HG02970 (cell line): ENCODE measurements around the gene PRSS21.

Experiments
- ATAC-seq: cut with Tn5 transposase; IDR thresholded peaks from one replicate; pipeline ENCODE4 v1.9.1; 2021; ENCODE audit warnings: mild to moderate bottlenecking, moderate library complexity, moderate number of reproducible peaks; ENCODE audit not compliant: unreplicated experiment, low FRiP score

The PRSS21 gene

DNA sequence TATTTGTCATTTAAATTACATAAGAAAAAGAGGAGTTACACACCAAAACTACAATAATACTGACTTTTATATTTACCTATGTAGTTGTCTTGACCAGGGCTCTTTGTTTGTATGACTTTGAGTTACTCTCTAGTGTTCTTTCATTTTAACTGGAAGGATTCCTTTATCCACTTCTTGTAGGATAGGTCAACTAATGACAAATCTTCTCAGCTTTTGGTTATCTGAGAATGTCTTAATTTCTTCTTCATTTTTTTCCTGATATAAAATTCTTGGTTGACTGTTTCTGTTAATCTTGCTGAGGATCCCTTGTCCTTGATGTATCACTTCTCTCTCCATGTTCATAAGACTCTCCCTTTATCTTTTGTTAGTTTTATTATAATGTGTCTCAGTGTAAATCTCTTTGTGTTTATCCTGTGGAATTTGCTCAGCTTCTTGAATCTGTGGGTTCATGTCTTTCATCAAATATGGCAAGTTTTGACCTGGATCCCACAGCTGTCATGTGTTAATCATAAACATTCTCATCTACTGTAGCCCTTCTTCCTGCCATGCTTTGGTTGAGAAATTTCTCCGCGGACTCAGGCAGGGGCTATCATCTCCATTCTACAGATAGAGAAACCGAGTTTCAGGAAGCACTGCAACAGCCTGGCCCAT is 13.4 kb upstream of the PRSS21 start:
- ATAC-seq = no peak

DNA sequence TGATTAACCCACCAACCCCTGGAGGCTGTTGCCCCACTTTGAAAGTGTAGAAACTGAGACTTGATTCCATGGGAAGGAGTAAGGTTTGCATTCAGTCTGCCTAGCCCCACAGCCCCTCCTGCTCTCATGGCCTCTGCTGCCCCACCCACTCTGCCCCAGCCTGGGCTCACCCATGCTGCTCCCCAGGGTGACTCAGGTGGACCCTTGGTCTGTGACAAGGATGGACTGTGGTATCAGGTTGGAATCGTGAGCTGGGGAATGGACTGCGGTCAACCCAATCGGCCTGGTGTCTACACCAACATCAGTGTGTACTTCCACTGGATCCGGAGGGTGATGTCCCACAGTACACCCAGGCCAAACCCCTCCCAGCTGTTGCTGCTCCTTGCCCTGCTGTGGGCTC is 12.3 kb upstream of the PRSS21 start:
- ATAC-seq = no peak

DNA sequence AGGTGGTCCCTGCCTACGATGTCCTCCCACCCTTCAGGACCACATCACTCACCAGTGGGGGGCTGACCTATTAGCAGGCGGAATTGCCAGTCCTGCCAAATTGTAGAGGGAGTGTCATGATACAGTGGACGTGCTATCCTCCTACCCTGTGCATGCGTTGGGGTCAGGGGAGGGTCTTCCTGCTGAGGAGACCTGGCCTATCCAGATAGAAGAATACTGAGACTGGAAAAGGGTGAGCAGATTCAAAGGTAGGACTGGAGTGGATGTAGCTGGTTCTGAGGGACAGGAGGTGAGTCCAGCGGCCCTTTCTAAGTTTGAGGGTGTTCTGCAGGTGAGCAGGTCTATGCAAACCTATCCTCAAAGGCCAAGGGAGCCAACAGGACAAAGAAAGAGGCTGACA is 10.8 kb upstream of the PRSS21 start:
- ATAC-seq = no peak

DNA sequence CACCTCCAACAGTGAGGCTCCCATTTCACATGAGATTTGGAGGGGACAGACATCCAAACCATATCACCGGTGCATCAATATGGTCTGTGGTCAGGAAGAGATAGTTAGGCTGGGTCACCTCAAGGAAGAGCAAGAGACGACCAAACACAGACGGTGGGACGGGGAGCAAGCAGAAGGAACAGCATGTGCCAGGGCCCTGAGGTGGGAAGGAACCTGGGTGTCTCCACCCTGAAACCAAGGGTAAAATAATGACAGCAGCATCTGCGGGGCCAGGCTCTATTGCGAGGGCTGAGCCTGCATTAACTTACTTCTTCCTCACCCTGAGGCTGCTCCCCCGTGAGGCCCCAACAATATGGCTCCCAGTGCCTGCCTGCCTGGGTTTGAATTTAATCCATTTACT is 8.9 kb upstream of the PRSS21 start:
- no peak for ATAC-seq

DNA sequence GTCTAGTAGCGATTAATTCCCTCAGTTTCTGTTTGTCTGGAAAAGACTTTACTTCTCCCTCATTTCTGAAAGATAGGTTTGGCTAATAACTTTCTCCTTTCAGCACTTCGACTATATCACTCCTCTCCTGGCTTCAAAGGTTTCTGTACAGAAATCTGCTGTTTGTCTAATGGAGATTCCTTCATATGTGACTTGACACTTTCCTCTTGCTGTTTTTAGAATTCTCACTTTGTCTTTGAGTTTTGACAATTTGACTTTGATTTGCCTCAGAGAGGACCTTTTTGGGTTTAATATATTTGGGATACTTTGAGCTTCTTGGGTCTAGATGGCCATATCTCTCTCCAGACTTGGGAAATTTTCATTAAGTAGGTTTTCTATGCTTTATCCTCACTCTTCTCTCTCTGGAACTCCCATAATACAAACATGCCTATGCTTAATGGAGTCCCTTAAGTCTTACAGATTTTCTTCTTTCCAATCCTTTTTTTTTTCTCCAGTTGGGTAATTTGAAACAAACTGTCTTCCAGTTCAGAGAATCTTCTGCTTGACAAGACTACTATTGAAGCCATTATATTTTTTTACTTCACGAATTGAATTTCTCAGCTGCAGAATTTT is 7.8 kb upstream of the PRSS21 start:
- ATAC-seq = no peak

DNA sequence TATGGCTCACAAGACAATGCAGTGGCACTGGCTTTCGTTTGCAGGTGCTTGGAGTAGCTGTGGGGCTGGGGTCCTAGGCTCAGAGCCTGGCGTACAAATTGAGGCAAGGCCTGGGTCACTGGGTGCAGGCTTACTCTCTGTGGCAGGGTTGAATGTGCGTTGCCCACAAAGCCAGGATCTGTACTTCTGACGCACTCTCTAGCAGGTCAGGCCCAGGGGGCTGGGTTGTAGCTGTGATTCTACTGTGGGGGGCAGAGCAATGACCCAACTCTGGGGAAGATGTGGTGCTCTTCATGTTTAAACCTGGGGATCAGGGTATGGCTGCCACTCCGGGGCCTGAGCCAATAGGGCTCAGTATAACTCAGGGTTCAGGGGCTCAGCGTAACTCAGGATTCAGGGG is 6.4 kb upstream of the PRSS21 start:
- ATAC-seq = no peak

DNA sequence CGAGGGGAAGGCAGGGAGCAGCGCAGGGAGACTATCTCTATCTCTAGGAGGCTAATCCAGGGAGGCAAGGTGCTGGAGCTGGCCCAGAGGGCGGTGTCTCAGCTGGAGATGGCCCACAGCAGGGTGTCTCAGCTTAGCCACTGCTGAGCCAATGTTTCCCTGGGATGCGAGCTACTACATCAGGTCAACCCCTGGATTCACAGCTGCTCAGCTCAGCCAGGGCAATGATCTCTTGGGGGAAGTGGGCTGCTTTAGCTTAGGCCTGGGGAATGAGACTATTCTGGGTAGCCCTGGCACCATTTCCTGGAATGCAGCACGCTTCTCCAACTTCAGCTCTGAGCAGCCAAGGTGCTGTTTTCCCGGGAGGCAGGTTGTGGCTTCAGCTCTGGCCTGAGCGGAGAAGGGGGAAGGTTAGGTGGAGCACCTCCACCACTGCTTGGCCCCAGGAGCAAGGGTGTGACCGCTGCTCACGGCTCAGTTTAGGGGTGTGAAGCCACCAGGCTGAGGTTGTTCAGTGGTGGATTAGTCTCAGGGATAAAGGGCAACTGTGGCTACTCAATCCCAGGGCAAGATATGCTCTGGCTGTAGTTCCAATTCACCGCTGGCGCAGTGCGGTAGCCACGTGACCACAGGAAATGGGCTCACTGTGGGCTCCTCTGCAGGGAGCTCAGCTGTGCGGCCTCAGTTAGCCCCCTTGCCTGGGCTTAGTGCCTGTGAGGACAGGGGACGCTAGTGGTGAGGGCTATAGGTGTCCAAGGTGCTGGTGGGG is 5.2 kb upstream of the PRSS21 start:
- ATAC-seq = no peak

DNA sequence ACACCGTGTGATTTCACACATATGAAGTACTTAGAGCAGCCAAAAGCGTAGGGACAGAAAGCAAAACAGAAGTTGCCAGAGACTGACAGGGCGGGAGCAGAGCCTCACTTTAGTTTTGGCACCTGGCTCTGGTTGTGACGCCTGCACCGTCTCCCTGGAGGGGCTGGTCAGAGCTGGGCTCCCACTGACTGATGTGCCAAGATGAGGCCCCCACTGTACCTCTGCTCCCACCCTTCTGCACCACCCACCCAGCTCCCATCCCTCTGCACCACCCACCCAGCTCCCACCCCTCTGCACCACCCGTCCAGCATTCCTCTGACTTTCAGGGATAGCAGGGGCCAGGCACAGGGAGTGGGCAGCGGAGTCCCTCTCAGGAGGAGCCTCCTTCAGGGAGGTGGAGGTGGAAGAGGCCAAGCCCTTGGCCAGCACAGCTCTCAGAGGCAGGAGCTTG is 3.2 kb upstream of the PRSS21 start:
- ATAC-seq = no peak

DNA sequence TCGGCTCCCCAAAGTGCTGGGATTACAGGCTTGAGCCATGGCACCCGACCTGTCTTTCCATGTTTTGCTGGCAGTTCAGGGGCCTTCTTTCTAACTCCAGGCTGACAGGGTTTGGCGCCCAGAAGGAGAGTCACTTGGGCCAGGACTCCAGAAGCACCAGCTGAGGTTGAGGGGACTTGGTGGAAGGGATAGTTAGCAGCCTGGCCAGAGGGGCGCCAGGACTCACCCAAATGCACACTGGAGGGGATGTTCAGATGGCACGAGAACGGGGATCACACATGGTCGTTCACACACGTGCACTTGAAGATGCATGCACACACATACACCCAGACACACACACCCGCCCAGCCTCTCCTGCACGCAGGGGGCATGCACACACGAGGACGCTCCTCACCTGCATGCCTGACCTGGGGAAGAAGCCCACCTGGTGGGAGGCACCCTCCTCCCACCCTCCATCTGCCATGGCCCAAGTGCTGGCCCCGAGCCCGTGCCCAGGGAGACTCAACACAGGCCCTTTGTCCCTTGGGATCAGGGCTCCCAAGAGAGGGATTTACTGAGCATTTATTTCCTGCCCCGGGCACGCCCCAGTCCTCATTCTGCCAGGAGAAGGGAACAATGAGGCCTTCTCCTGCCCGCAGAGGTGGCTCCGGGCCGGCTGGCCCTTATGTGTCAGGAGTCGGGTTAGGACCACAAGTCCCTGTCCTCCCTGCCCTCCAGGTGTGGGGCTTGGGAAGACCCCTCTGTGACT is 2.3 kb upstream of the PRSS21 start:
- no peak for ATAC-seq

DNA sequence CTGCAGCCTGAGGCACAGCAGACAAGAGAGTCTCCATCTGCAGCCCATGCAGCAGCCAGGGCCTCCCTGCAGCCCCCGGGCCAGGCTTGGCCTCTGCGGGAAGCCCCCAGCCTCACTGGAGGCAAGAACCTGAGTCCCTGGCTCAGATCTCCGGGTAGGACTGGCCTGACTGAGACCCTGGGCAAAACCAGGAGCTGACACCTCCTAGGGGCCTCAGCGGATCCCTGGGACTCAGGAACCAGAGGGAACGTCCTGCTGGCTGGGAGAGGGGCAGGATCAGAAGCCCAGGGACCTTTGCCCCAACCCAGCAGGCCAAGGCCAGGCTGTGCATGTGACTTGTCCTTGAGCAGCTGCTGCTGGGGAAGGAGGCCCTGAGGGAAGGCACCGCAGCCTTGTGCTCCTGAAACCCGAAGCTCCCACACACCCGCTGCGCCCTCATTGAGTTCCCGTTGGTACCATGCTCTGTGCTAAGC is 1.7 kb upstream of the PRSS21 start:
- ATAC-seq = no peak

DNA sequence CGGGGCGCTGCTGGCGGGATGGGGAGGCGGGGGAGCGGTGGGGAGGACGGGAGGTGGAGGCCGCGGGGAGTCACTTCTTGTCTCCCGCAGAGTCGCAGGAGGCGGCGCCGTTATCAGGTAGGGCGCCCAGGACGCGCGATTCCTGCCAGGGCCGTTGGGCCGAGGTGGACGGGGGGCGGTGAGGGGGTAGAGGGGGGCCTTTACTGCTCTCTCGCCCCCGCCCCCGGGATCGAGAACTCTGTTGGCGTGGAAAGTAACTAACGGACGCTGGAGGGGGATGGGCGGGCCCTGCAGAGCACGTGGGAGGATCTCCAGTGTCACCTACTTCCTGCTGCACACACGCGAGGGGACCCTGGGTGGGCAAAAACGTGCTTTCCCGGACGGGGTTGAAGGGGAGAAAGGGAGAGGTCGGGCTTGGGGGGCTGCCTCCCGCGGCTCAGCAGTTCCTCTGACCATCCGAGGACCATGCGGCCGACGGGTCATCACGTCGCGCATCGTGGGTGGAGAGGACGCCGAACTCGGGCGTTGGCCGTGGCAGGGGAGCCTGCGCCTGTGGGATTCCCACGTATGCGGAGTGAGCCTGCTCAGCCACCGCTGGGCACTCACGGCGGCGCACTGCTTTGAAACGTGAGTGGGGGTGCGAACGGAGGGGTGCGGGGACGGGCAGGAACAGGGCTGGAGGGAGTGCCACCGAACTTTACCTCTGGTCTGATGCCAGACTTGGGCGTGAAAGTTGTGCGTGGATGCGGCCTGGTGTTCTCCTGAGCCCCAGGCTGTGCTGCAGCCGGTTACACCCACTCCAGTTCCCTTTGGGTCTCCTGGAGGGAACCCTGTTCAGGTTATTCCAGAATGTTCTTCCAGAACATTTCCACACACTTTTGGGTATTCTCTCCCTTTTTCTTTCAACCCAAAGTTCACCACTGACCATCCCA is 569 bp downstream of the PRSS21 start:
- ATAC-seq = no peak

DNA sequence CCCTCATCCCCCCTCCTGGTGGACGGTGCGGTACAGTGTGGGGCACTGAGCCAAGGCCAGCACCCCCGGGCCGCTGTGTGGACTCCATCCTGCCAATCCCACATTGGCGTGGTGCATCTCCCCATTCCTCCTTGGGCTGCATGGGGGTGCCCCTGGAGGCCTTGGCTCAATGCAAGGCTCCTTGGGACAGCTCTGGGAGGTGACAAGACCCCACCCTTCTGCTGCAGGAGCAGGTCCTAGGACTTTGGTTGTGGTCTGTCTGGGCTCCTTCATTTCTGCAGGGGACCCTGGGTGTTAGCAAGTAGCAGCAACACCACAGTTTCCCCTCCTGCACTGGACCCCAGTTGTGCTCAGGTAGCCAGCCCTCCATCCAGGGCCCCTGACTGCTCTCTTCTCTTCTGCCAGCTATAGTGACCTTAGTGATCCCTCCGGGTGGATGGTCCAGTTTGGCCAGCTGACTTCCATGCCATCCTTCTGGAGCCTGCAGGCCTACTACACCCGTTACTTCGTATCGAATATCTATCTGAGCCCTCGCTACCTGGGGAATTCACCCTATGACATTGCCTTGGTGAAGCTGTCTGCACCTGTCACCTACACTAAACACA is 1.3 kb downstream of the PRSS21 start:
- ATAC-seq = no peak

DNA sequence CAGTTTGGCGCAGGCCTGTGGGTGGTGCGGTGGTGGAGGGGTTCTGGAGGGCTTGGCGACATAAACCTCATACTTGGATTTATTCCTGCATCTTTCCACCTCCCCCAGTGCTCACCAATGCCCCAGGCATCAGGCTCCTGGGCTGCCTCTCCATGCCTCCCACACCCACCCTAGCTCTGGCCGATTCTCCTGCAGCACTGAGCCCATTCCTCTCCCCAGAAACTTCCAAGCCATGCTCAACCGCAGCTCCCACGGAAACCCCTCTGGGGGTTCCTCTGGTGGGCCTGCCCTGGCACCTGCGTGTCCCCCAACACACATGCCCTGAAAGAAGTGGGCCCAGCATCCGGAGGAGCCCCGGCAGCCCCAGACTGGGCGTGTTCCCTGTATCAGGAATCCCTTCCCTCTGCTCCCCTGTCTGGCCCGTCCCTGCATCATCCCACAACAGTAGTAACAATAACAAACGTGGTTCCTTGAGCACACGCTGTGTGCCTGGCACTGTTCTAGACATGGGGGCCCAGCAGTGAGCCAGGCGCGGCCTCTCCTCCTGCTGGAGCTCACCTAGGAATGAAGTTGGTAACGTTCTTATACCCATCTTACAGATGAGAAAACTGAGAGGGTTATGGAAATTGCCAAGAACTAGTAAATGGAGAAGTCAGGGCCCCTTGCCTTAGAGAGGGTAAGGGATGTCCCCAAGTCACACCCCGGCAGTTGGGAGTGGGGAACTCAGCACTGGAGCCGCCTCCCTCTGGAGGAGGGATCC is 2.3 kb downstream of the PRSS21 start:
- ATAC-seq = no peak

DNA sequence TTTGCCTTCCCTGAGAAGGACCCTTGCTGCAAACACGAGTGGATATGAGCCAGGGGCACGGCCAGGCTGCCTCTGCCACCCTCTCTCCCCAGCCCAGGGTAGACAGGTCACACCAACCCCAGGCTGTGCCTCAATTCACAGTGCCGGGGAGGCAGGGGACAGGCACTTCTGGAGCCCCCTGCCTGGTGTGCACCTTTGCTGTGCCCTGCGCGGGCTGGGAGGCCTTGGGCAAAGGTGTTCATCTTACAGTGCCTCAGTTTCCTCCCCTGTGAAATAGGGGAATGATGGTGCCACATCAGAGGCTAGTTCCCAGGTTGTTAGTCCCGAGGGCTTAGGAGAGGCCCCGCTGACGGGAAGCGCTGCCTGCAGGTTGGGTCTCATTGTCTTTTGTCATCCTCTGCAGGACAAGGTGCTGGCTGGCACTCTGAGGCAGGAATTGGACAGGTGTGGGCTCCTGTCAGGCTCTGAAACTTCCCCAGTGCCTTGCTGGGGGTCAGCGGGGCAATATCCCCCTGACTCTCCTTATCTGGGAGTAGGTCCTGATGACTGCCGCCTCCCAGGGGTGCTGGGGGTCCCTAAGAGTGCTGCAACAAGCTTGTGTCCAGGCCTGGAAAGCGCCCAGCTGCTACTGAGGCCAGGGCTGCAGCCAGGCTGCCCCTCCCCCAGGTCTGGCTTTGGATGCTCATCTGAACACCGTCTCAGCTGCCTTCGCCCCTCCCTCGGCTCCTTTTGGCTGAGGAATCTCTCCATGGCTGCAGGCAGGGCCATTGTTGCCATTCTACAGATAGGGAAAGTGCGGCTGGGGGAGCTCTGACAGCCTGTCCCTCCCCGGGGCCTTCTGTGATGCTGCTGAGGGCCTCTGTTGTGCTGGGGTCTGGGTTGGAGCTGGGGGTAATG is 3.1 kb downstream of the PRSS21 start:
- no peak for ATAC-seq

DNA sequence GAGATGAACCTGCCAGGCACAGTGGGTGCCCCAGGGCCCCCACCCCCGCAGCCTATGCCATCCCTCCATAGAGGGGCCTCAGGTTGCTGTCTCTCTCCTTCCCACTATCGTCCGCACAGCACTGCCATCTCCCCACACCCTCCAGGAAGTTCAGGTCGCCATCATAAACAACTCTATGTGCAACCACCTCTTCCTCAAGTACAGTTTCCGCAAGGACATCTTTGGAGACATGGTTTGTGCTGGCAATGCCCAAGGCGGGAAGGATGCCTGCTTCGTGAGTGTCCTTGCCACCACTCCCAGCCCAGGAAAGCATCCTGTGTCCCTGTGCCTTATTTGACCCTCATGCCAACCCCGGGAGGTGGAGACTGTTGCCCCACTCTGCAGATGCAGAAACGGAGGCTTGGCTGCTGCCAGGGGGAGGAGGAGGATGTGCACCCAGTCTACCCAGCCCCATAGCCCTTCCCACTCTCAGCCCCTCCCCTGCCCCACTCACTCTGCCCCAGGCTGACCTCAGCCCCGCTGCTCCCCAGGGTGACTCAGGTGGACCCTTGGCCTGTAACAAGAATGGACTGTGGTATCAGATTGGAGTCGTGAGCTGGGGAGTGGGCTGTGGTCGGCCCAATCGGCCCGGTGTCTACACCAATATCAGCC is 3.9 kb downstream of the PRSS21 start:
- ATAC-seq = no peak

DNA sequence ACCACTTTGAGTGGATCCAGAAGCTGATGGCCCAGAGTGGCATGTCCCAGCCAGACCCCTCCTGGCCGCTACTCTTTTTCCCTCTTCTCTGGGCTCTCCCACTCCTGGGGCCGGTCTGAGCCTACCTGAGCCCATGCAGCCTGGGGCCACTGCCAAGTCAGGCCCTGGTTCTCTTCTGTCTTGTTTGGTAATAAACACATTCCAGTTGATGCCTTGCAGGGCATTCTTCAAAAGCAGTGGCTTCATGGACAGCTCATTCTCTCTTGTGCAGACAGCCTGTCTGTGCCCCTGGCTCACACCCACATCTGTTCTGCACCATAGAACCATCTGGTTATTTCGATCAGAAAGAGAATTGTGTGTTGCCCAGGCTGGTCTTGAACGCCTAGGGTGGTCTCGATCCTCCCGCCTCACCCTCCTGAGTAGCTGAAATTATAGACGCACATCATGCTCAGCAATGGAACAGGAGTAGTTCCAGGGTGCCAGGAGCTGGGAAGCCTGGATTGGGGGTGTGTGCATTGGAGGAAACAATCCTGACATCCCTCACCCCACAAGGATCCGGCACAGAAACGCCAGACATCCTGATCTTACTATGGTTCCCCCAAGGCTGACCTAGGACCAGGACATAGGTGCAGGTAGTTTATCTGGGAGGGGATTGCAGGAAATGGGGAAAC is 4.6 kb downstream of the PRSS21 start:
- ATAC-seq = no peak

DNA sequence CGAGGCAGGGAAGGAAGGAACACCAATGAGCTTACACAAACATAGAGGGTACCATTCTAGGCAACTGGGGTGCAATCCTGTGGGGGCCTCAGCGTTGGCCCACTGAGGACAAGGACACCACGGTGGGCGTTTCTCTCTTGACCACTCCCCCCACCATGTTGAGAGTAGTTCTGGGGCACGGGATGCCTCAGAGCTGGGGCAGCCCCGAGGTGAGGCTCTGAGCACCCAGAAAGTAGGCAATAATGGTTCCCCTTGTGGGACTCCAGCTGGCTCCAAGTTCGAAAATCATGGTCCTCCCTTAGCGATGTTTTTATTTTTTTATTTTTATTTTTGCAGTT is 5.1 kb downstream of the PRSS21 start:
- no peak for ATAC-seq
